Gastrocnemius medialis (tissue), 4 donors: ENCODE measurements around the gene XDH.

ENCODE experiments used
- POLR2A ChIP-seq, 2 donors: fragments of 450-650 bp; IDR thresholded peaks; one replicate each; pipeline ENCODE4 v1.6.1; 2017; ENCODE audit warnings: antibody characterized with exemption in 2 of 2, mild to moderate bottlenecking in 2 of 2, moderate library complexity in 2 of 2
- TF ChIP-seq, protein P1 (sequence below), 5 experiments: fragments of 450-650 bp in 3 of 5; fragments of 200-600 bp in 2 of 5; sonication (generic) in 2 of 5; IDR thresholded peaks in 4 of 5; conservative IDR thresholded peaks in 1 of 5; 1 replicate in 4 of 5; 2 replicates in 1 of 5; pipeline ENCODE4 v1.5.1; 2016 to 2019; ENCODE audit warnings: antibody characterized with exemption in 5 of 5, mild to moderate bottlenecking in 3 of 5, moderate library complexity in 3 of 5

- TF ChIP-seq POLR2A (IDR thresholded peaks at IDR 0.05) = no peak
- TF ChIP-seq, protein P1, sequence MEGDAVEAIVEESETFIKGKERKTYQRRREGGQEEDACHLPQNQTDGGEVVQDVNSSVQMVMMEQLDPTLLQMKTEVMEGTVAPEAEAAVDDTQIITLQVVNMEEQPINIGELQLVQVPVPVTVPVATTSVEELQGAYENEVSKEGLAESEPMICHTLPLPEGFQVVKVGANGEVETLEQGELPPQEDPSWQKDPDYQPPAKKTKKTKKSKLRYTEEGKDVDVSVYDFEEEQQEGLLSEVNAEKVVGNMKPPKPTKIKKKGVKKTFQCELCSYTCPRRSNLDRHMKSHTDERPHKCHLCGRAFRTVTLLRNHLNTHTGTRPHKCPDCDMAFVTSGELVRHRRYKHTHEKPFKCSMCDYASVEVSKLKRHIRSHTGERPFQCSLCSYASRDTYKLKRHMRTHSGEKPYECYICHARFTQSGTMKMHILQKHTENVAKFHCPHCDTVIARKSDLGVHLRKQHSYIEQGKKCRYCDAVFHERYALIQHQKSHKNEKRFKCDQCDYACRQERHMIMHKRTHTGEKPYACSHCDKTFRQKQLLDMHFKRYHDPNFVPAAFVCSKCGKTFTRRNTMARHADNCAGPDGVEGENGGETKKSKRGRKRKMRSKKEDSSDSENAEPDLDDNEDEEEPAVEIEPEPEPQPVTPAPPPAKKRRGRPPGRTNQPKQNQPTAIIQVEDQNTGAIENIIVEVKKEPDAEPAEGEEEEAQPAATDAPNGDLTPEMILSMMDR (IDR thresholded peaks at IDR 0.05 in 4 of 5, conservative IDR thresholded peaks at IDR 0.05 in 1 of 5) = no peak
Observed at GRCh38 chr2:31421634-31422033, 7.1 kb upstream of the XDH start.
